Breast epithelium (tissue), 3 donors: Measurements from ENCODE around the gene MVB12B.

Experiments
- POLR2A ChIP-seq: fragments of 450-650 bp; IDR thresholded peaks from one replicate; pipeline ENCODE4 v1.6.1; 2016; ENCODE audit warnings: antibody characterized with exemption, mild to moderate bottlenecking, moderate library complexity
- TF ChIP-seq, protein P1 (sequence below), 3 donors: fragments of 450-650 bp; IDR thresholded peaks; one replicate each; pipeline ENCODE4 v1.5.1; 2016 to 2017; ENCODE audit warnings: antibody characterized with exemption in 3 of 3, mild to moderate bottlenecking in 3 of 3, moderate library complexity in 3 of 3

DNA sequence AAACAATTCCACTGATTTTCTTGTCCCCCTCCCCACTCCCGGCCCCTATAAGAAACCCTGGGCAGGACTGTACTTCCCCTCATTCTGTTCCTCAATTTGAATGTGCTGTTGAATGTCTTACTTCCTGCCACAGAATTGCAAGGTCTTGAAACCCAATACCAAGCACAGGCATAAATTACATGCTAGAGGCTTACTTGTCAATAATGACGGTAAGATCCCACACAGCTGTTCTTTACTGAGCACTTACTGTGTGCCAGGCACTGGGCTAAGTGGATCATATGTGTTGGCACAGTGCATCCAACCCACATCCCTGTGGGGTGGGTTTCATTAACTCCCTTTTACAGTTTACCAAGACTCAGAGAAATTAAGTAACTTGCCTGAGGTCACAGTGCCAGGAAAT is 63.4 kb downstream of the MVB12B start:
- TF ChIP-seq, protein P1, sequence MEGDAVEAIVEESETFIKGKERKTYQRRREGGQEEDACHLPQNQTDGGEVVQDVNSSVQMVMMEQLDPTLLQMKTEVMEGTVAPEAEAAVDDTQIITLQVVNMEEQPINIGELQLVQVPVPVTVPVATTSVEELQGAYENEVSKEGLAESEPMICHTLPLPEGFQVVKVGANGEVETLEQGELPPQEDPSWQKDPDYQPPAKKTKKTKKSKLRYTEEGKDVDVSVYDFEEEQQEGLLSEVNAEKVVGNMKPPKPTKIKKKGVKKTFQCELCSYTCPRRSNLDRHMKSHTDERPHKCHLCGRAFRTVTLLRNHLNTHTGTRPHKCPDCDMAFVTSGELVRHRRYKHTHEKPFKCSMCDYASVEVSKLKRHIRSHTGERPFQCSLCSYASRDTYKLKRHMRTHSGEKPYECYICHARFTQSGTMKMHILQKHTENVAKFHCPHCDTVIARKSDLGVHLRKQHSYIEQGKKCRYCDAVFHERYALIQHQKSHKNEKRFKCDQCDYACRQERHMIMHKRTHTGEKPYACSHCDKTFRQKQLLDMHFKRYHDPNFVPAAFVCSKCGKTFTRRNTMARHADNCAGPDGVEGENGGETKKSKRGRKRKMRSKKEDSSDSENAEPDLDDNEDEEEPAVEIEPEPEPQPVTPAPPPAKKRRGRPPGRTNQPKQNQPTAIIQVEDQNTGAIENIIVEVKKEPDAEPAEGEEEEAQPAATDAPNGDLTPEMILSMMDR (IDR thresholded peaks at IDR 0.05) = no peak
- TF ChIP-seq POLR2A = no peak
